22Rv1 (cell line): ENCODE data around the gene TMC1.

ENCODE experiments used
- ZFX ChIP-seq: fragments of 450-650 bp; IDR thresholded peaks from 2 replicates; pipeline ENCODE4 v1.6.1; 2017; ENCODE audit warnings: antibody characterized with exemption, borderline replicate concordance
- TF ChIP-seq, protein P1 (sequence below): fragments of 450-650 bp; IDR thresholded peaks from 2 replicates; pipeline ENCODE4 v1.5.1; 2017; ENCODE audit warnings: mild to moderate bottlenecking

DNA sequence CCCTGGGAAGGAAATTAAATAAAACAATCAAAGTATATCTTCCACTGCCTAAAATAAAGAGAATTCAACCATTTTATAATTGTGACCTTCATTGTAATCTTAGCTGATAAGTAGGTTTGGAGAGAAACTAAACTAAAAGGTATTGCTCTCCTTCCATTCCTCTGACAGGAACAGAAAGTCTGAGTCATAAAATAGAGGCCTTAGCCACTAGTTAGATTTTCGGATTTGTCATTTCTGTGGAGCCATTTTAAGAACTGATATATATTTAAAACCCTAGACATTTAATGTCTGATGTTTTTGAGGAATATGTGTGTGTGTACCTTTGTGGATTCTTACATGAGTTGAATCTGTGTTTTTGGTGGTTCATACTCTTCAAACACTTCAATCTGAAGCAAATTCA, 11.8 kb upstream of the TMC1 start:
- TF ChIP-seq, protein P1, sequence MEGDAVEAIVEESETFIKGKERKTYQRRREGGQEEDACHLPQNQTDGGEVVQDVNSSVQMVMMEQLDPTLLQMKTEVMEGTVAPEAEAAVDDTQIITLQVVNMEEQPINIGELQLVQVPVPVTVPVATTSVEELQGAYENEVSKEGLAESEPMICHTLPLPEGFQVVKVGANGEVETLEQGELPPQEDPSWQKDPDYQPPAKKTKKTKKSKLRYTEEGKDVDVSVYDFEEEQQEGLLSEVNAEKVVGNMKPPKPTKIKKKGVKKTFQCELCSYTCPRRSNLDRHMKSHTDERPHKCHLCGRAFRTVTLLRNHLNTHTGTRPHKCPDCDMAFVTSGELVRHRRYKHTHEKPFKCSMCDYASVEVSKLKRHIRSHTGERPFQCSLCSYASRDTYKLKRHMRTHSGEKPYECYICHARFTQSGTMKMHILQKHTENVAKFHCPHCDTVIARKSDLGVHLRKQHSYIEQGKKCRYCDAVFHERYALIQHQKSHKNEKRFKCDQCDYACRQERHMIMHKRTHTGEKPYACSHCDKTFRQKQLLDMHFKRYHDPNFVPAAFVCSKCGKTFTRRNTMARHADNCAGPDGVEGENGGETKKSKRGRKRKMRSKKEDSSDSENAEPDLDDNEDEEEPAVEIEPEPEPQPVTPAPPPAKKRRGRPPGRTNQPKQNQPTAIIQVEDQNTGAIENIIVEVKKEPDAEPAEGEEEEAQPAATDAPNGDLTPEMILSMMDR: no peak
- TF ChIP-seq ZFX: no peak
